PC-3 (cell line): Measurements from ENCODE around the gene CDK14. TPM values are rescaled to one million over a fixed set of nuclear protein-coding genes. Genes with fewer than 3 reads are reported as not detected.
"Not testable (repeated sequence)": the region's sequence is repeated elsewhere in the genome, so short reads cannot be mapped to it uniquely, and the experiment has no call there.

Source experiments
- ATAC-seq: fragments of 200-7000 bp; cut with Tn5 transposase; 2 replicates; pipeline ENCODE4 v1.9.1; 2020; ENCODE audit warnings: mild to moderate bottlenecking, moderate library complexity
- BruUV-seq: library from RNA; stranded (reverse); fragments of 400-500 nt; replicated peaks from 2 replicates; lab custom pipeline; 2021; lab: Mats Ljungman, UMichigan
- CTCF ChIA-PET: fragments of 300-600 bp; sonication (Branson Sonifier 250); formaldehyde crosslinking; loops from one replicate; lab custom pipeline; 2022; ENCODE audit warnings: antibody characterized with exemption; lab: Charles Lee
- POLR2A ChIA-PET: fragments of 300-600 bp; sonication (Branson Sonifier 250); formaldehyde crosslinking; loops from one replicate; lab custom pipeline; 2022; ENCODE audit warnings: antibody characterized with exemption; ENCODE audit not compliant: unreplicated experiment; lab: Charles Lee
- DNase-seq: peaks from one replicate; pipeline ENCODE4 v3.0.0-alpha.2; 2015
- H2AFZ ChIP-seq: fragments of 300-600 bp; sonication (generic); 2 replicates; pipeline ENCODE4 v1.6.0; 2016; ENCODE audit warnings: antibody characterized with exemption, low read length
- H3F3A ChIP-seq: fragments of 300-600 bp; sonication (generic); one replicate; pipeline ENCODE4 v1.6.0; 2017; ENCODE audit warnings: antibody characterized with exemption, low read length, control low read depth, mild to moderate bottlenecking; ENCODE audit not compliant: unreplicated experiment
- H3K27ac ChIP-seq: fragments of 300-600 bp; sonication (generic); 2 replicates; pipeline ENCODE4 v1.5.1; 2016; ENCODE audit warnings: mild to moderate bottlenecking, low read length
- H3K27me3 ChIP-seq: fragments of 300-600 bp; sonication (generic); 2 replicates; pipeline ENCODE4 v1.6.1; 2016; ENCODE audit warnings: low read length, mixed read lengths
- H3K36me3 ChIP-seq: fragments of 300-600 bp; sonication (generic); 2 replicates; pipeline ENCODE4 v1.6.1; 2016; ENCODE audit warnings: low read depth, mixed run types, low read length, mixed read lengths
- H3K4me1 ChIP-seq: fragments of 300-600 bp; sonication (generic); 2 replicates; pipeline ENCODE4 v1.5.1; 2016; ENCODE audit warnings: low read length; ENCODE audit not compliant: insufficient read depth
- H3K4me2 ChIP-seq: fragments of 300-600 bp; sonication (generic); 2 replicates; pipeline ENCODE4 v1.6.0; 2016; ENCODE audit warnings: low read length
- H3K4me3 ChIP-seq: fragments of 300-600 bp; sonication (generic); 2 replicates; pipeline ENCODE4 v1.5.1; 2016; ENCODE audit warnings: mild to moderate bottlenecking, low read length, mixed read lengths
- H3K79me2 ChIP-seq: fragments of 300-600 bp; sonication (generic); 2 replicates; pipeline ENCODE4 v1.6.1; 2017; ENCODE audit warnings: low read length, mixed read lengths
- H3K9ac ChIP-seq: fragments of 300-600 bp; sonication (generic); 2 replicates; pipeline ENCODE4 v1.6.0; 2016; ENCODE audit warnings: mild to moderate bottlenecking, low read length
- H3K9me2 ChIP-seq: fragments of 300-600 bp; sonication (generic); replicated peaks from 2 replicates; pipeline ENCODE4 v1.6.1; 2016; ENCODE audit warnings: mixed run types, low read length, mixed read lengths
- H3K9me3 ChIP-seq: fragments of 300-600 bp; sonication (generic); 2 replicates; pipeline ENCODE4 v1.6.1; 2016; ENCODE audit warnings: low read length, mixed read lengths
- H4K20me1 ChIP-seq: fragments of 300-600 bp; sonication (generic); 2 replicates; pipeline ENCODE4 v1.6.1; 2016; ENCODE audit warnings: low read length, mixed read lengths
- EZH2 ChIP-seq: fragments of 300-600 bp; sonication (generic); IDR thresholded peaks from one replicate; pipeline ENCODE4 v1.6.1; 2017; ENCODE audit warnings: antibody characterized with exemption, mild to moderate bottlenecking, low read length; ENCODE audit not compliant: unreplicated experiment
- EZH2phosphoT487 ChIP-seq: fragments of 300-600 bp; sonication (generic); IDR thresholded peaks from 2 replicates; pipeline ENCODE4 v1.6.1; 2018; ENCODE audit warnings: mild to moderate bottlenecking, antibody characterized with exemption, low read length, borderline replicate concordance
- intact Hi-C: fragments of 100-400 bp; cut with micrococcal nuclease; formaldehyde crosslinking; loops from 2 replicates; pipeline ENCODE4 v1.9.0; 2023
- total RNA-seq: library from RNA; depleted of rRNA; stranded (reverse); fragments of >200 nt; gene quantifications from 2 replicates; pipeline ENCODE4 v1.2.3, GENCODE V29; 2014
- TF ChIP-seq, protein P1 (sequence below): fragments of 300-600 bp; sonication (generic); conservative IDR thresholded peaks from 2 replicates; pipeline ENCODE4 v1.5.1; 2017; ENCODE audit warnings: antibody characterized with exemption, low read depth, mild to moderate bottlenecking, low read length

CDK14 gene
- total RNA-seq, 1 experiment from 2014 or later = 8.2 TPM

DNA sequence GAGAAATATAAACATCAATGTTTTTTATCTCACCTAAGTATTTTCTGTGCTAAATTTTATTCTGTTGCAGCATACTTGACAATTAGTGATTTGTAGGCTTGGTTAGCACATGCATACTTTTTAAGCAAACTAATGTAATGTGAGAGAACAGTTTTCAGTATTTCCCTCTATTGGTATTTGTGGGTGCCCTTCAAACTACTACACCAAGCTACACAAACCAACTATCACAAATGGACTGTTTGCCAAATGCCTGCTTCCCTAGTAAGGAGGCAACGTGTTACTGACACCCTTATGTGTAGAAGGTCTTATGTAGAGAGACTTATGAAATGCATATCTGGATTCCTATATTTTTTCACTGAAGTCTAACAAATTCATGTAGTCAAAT, 569.7 kb downstream of the CDK14 start:
- Histone ChIP-seq H3K27ac (no peak overlapping the region), H3K4me2 (peak overlapping the region; percentile 4; the same call in 1 of the 2 replicates), H3K9ac (no peak overlapping the region), H3K36me3 (no peaks in the 10 kb centered on the region), H3K4me1 (peaks cover 15% of the 10 kb centered on the region), H4K20me1 (no peaks in the 10 kb centered on the region), H3K9me3 (no peaks in the 10 kb centered on the region), H3K79me2 (no peaks in the 10 kb centered on the region), H3K4me3 (no peak overlapping the region), H3F3A (no peaks in the 10 kb centered on the region), H3K27me3 (no peaks in the 10 kb centered on the region), H2AFZ (no peak overlapping the region), H3K9me2 (no peaks in the 10 kb centered on the region)
- DNase-seq (no peak), ATAC-seq (peak; percentile 15; the same call in 1 of the 2 replicates)
- intact Hi-C loops = no loop called here
- POLR2A ChIA-PET = no interaction called here
- BruUV-seq = no TSS peak
- CTCF ChIA-PET = no interaction called here
- TF ChIP-seq EZH2phosphoT487 = no peak
- TF ChIP-seq EZH2 = no peak
- TF ChIP-seq, protein P1, sequence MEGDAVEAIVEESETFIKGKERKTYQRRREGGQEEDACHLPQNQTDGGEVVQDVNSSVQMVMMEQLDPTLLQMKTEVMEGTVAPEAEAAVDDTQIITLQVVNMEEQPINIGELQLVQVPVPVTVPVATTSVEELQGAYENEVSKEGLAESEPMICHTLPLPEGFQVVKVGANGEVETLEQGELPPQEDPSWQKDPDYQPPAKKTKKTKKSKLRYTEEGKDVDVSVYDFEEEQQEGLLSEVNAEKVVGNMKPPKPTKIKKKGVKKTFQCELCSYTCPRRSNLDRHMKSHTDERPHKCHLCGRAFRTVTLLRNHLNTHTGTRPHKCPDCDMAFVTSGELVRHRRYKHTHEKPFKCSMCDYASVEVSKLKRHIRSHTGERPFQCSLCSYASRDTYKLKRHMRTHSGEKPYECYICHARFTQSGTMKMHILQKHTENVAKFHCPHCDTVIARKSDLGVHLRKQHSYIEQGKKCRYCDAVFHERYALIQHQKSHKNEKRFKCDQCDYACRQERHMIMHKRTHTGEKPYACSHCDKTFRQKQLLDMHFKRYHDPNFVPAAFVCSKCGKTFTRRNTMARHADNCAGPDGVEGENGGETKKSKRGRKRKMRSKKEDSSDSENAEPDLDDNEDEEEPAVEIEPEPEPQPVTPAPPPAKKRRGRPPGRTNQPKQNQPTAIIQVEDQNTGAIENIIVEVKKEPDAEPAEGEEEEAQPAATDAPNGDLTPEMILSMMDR = no peak

DNA sequence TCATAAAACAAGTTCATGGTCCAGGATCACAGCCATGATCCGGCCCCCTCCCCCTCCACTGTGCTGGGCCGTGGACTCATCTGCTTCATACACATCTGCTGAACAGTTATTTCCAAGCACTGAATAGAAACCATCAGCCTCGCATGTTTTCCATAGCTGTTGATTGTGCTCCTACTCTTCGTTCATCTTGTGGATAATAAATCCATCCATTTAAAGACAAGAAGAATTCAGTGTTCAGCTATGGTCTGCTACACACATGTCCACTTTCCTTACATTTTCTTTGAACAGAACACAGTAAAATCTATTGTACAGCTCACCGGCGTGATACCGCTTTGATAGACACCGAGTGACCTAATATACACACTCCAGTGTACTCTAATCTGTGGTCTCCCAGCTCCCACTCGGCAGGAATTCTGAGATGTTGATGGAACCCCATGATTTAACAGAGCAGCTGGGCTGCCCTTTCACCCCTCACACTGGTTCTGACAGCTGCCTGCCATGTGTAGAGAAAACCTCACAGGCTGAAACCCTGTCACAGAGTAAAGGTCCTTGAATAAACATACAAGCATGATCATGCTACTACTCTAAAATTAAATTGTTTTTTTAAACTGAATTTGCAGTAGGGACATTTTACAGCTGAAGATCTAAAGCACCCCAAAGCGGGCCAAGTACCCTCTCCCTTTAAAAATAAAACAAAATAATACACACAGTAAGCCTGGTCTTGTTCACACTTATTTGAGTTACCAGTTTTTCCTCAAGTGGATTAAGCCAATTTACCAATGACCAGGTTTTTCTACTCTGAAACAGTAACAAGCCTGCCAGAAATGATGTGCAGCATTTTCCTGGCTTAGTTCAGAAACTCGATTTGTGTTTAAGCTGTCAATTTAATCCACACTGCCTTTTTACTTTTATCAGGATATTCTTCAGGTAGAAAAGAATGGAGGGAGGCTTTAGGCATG, 573.0 kb downstream of the CDK14 start:
- Histone ChIP-seq H3K9ac (no peak overlapping the region), H3K4me2 (no peak overlapping the region), H2AFZ (no peak overlapping the region), H3K27me3 (no peaks in the 10 kb centered on the region), H3K9me2 (no peaks in the 10 kb centered on the region), H3K9me3 (no peaks in the 10 kb centered on the region), H3K4me3 (no peak overlapping the region), H3K36me3 (no peaks in the 10 kb centered on the region), H3F3A (no peaks in the 10 kb centered on the region), H3K79me2 (no peaks in the 10 kb centered on the region), H4K20me1 (no peaks in the 10 kb centered on the region), H3K27ac (no peak overlapping the region), H3K4me1 (peaks cover 15% of the 10 kb centered on the region)
- ChIA-PET CTCF (no interaction called here), POLR2A (no interaction called here)
- TF ChIP-seq EZH2 (no peak), EZH2phosphoT487 (no peak)
- TF ChIP-seq, protein P1 = no peak
- no TSS peak for BruUV-seq
- no peak for DNase-seq
- ATAC-seq = no peak
- intact Hi-C loops = no loop called here

DNA sequence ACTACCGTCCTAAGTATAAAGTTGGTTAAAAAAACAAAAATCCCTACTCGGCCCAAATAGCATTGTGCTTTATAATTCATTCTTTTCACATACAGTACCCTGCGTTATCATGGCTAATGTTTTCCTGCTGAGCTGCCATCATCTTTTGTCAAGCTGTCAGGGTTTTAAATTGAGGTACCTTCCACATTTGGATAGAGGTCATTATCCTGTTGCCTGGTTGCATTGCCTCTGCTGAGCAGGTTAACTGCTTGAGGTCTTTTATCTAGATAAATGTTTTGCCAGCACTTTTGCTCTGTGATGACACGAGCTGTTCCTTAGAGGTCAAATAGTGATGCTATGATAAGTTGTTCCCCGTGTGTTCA, 573.7 kb downstream of the CDK14 start:
- no peak overlapping the region for H2AFZ ChIP-seq
- intact Hi-C loops = no loop called here
- no peaks in the 10 kb centered on the region for H3K9me2 ChIP-seq
- no peaks in the 10 kb centered on the region for H4K20me1 ChIP-seq
- H3K27ac ChIP-seq = no peak overlapping the region
- no peaks in the 10 kb centered on the region for H3K9me3 ChIP-seq
- no peak for ATAC-seq
- H3K4me3 ChIP-seq = no peak overlapping the region
- H3K4me1 ChIP-seq = peaks cover 13% of the 10 kb centered on the region
- no peaks in the 10 kb centered on the region for H3K79me2 ChIP-seq
- POLR2A ChIA-PET = no interaction called here
- BruUV-seq = no TSS peak
- H3K27me3 ChIP-seq = no peaks in the 10 kb centered on the region
- H3K4me2 ChIP-seq = no peak overlapping the region
- no peak overlapping the region for H3K9ac ChIP-seq
- no peak for TF ChIP-seq EZH2
- TF ChIP-seq, protein P1 = no peak
- no peak for TF ChIP-seq EZH2phosphoT487
- no peaks in the 10 kb centered on the region for H3K36me3 ChIP-seq
- no peaks in the 10 kb centered on the region for H3F3A ChIP-seq
- CTCF ChIA-PET = no interaction called here
- DNase-seq = no peak

DNA sequence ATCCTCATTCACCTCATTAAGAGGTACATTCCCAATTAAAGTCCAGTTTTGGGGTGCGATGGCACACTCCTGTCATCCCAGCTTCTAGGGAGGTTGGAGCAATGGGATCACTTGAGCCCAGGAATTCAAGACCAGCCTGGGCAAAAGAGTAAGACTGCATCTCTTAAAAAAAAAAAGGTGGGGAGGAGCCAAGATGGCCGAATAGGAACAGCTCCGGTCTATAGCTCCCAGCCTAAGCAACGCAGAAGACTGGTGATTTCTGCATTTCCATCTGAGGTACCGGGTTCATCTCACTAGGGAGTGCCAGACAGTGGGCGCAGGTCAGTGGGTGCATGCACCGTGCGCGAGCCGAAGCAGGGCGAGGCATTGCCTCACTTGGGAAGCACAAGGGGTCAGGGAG, 577.1 kb downstream of the CDK14 start:
- H3K36me3 ChIP-seq, H3K9me2 ChIP-seq, H2AFZ ChIP-seq, H4K20me1 ChIP-seq, H3K4me2 ChIP-seq, intact Hi-C loops, DNase-seq, H3K27ac ChIP-seq, POLR2A ChIA-PET, H3K9me3 ChIP-seq, BruUV-seq, H3K27me3 ChIP-seq, CTCF ChIA-PET, H3K4me3 ChIP-seq, H3K4me1 ChIP-seq, H3F3A ChIP-seq, H3K9ac ChIP-seq, ATAC-seq, H3K79me2 ChIP-seq: not testable (repeated sequence)
